Measurements from ENCODE around the gene ACTL6B. TPM values are rescaled to one million over a fixed set of nuclear protein-coding genes. Genes with fewer than 3 reads are reported as not detected.
"Not testable (repeated sequence)": the region's sequence is repeated elsewhere in the genome, so short reads cannot be mapped to it uniquely, and the experiment has no call there.

ACTL6B gene
- total and polyA plus RNA-seq, 8 donors = 0.23 to 7.7 (median 0.62) TPM

DNA sequence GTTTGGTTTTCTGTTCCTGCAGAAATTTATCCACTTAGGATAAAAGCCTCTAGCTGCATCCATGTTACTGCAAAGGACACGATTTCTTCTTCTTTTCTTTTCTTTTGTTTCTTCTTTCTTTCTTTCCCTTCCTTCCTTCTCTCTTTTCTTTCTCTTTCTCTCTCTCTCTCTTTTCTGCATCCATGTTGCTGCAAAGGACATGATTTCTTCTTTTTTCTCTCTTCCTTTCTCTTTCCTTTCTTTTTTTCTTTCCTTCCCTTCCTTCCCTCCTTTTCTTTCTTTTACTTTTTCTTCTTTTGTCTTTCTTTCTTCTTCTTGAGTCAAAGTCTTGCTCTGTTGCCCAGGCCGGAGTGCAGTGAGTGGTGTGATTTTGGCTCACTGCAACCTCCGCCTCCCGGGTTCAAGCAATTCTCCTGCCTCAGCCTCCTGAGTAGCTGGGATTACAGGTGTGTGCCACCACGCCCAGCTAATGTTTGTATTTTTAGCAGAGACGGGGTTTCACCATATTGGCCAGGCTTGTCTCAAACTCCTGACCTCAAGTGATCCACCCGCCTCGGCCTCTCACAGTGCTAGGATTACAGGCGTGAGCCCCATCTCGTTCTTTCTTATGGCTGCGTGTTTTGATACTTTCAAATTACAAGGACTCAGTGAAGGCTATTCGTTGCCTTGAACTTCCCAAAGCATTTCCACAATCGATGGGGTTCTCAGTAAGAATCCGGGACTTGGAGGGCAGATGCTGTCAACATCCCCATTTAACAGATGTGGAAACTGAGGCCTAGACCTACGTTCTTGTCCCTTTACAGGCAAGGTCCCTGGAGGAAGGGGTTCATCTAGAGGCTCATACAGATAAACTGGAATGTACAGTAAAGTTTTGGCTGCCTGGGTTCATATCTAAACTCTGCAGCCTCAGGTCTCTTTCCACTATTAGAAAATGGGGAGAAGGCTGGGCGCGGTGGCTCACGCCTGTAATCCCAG, 15.4 kb upstream of the ACTL6B start:
- no peaks in the 10 kb centered on the region for H3K9me3 ChIP-seq
- ATAC-seq (no peak), FAIRE-seq (no peak), DNase-seq (no peak)
- intact Hi-C loops (cut with DNase I) = no loop called here
- peaks cover 0 to 2% (median 0%) of the 10 kb centered on the region in 3 donors for H3K36me3 ChIP-seq
- H3K4me3 ChIP-seq = no peak overlapping the region
- H3K27ac ChIP-seq = no peak overlapping the region
- TF ChIP-seq, protein P1, sequence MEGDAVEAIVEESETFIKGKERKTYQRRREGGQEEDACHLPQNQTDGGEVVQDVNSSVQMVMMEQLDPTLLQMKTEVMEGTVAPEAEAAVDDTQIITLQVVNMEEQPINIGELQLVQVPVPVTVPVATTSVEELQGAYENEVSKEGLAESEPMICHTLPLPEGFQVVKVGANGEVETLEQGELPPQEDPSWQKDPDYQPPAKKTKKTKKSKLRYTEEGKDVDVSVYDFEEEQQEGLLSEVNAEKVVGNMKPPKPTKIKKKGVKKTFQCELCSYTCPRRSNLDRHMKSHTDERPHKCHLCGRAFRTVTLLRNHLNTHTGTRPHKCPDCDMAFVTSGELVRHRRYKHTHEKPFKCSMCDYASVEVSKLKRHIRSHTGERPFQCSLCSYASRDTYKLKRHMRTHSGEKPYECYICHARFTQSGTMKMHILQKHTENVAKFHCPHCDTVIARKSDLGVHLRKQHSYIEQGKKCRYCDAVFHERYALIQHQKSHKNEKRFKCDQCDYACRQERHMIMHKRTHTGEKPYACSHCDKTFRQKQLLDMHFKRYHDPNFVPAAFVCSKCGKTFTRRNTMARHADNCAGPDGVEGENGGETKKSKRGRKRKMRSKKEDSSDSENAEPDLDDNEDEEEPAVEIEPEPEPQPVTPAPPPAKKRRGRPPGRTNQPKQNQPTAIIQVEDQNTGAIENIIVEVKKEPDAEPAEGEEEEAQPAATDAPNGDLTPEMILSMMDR (IDR thresholded peaks at IDR 0.05) = no peak
- WGBS, 2 donors = 89 to 94% methylated on average over 18 of the region's 18 CpGs
- H3K4me1 ChIP-seq = no peaks in the 10 kb centered on the region
- no peaks in the 10 kb centered on the region for H3K27me3 ChIP-seq

DNA sequence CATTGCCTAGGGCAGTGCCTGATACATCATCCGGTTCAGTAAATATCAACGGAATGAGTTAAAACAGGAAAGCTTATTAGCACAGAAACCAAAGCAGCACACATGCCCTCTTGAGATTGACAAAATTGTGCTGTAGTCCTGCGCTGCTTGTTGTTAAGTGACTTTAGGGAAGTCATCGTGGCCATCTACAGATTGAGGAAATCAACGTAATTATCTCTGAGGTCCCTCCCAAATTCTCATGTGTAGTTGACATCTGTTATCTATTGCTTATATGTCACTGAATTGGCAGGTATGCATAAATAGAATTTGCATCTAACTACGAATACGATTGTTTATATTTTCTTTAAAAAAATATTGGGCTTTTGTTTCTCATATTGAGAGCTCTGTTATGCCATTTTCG, 13.8 kb upstream of the ACTL6B start:
- Histone ChIP-seq H3K4me1 (no peaks in the 10 kb centered on the region), H3K27ac (no peak overlapping the region), H3K36me3 (no peaks in the 10 kb centered on the region), H3K4me3 (no peak overlapping the region), H3K9me3 (no peaks in the 10 kb centered on the region), H3K27me3 (no peaks in the 10 kb centered on the region)
- FAIRE-seq = no peak
- TF ChIP-seq, protein P1 (IDR thresholded peaks at IDR 0.05) = no peak
- DNase-seq = no peak
- intact Hi-C loops (cut with DNase I) = no loop called here
- no peak for ATAC-seq
- 56 to 68% methylated on average over 8 of the region's 8 CpGs for WGBS, 2 donors

DNA sequence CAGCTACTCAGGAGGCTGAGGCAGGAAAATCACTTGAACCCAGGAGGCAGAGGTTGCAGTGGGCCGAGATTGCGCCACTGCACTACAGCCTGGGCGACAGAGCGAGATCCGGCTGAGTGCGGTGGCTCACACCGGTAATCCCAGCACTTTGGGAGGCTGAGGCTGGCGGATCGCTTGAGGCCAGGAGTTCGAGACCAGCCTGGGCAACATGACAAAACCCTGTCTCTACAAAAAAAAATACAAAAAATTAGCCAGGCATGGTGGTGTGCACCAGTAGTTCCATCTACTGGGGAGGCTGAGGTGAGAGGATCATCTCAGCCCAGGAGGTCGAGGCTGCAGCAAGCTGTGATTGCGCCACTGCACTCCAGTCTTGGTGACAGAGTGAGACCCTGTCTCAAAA, 12.9 kb upstream of the ACTL6B start:
- ATAC-seq; H3K27me3 ChIP-seq; H3K36me3 ChIP-seq; H3K4me1 ChIP-seq; H3K27ac ChIP-seq; H3K4me3 ChIP-seq; FAIRE-seq; H3K9me3 ChIP-seq; DNase-seq; intact Hi-C loops (cut with DNase I): not testable (repeated sequence)
- 92 to 95% methylated on average over 12 of the region's 12 CpGs for whole genome bisulfite sequencing, 2 donors

DNA sequence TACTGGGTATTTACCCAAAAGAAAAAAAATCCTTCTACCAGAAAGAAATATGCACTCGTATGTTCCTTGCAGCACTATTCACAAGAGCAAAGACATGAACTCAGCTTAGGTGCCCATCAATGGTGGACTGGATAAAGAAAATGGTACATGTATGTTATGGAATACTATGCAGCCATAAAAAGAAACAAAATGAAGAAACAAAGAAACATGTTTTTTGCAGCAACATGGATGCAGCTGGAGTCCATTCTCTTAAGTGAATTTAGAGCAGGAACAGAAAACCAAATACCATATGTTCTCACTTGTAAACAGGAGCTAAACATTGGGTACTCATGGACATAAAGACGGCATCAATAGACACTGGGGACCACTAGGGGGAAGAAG, 11.8 kb upstream of the ACTL6B start:
- no peak overlapping the region for H3K27ac ChIP-seq
- no peak overlapping the region for H3K4me3 ChIP-seq
- TF ChIP-seq, protein P1 (IDR thresholded peaks at IDR 0.05) = no peak
- WGBS, 2 donors = 74 to 87% methylated on average over 2 of the region's 2 CpGs
- no peak for ATAC-seq
- no peaks in the 10 kb centered on the region for H3K9me3 ChIP-seq
- H3K27me3 ChIP-seq = no peaks in the 10 kb centered on the region
- intact Hi-C loops (cut with DNase I) = no loop called here
- no peaks in the 10 kb centered on the region for H3K4me1 ChIP-seq
- no peaks in the 10 kb centered on the region for H3K36me3 ChIP-seq
- no peak for FAIRE-seq
- DNase-seq = no peak

DNA sequence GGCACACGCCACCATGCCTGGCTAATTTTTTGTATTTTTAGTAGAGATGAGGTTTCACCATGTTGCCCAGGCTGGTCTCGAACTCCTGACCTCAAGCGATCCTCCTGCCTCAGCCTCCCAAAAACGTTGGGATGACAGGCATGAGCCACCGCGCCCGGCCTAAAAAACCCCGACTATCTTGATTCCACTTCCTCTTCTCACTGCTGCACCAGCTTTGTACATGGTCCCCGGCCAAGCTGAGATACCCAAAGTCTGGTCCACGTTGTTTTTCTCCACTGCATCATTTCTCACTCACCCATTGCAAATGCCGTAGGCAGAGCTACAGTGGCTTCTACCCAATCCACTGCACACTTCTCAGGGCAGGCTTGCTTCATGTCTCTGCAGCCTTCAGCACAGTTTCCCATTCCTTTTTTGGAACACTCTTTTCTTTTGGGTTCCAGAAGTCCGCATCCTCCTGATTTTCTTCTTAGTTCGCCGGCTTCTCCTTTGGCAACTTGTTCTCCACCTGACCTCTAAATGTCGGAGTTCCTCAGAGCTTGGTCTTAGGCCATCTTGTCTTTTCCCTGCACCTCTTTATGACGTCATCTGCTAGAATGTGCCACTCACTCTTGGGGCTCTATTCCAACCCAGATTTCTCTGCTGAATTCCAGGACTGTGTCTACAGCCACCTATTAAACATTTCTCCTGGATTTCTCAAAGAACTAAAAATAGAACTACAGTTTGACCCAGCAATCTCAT, 11.3 kb upstream of the ACTL6B start:
- ATAC-seq (no peak), FAIRE-seq (no peak), DNase-seq (no peak)
- Histone ChIP-seq H3K36me3 (no peaks in the 10 kb centered on the region), H3K27me3 (no peaks in the 10 kb centered on the region), H3K4me1 (no peaks in the 10 kb centered on the region), H3K9me3 (no peaks in the 10 kb centered on the region), H3K4me3 (no peak overlapping the region), H3K27ac (no peak overlapping the region)
- TF ChIP-seq, protein P1 (IDR thresholded peaks at IDR 0.05) = no peak
- 76 to 84% methylated on average over 16 of the region's 16 CpGs for WGBS, 2 donors
- intact Hi-C loops (cut with DNase I) = no loop called here
